HEK293T (cell line): ENCODE results near the gene RNASEH2A.

Source experiments
- FOXM1 ChIP-seq: fragments of 450-650 bp; IDR thresholded peaks from 2 replicates; pipeline ENCODE4 v1.6.1; 2017; ENCODE audit warnings: mild to moderate bottlenecking, borderline replicate concordance
- SP1 ChIP-seq: fragments of 450-650 bp; IDR thresholded peaks from 2 replicates; pipeline ENCODE4 v1.6.1; 2017

DNA sequence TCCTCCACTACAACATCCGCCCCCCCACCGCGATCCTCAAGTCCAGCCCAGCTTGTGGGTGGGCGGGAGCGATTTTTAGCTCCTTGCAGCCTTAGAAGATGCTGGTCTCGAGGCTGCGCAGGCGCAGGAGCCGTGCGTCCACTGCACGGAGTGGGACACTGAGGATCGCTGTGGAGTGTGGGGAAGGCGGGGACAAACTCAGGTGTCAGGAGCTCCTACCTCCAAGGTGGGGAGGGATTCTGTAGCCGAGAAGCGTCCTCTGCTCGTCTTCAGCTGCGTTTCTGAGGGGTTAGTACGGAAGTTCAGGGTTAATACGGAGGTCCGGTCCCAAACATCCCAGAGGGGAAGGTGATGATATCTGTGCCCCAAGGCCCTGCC, 28.2 kb downstream of the RNASEH2A start, which contains the start of gene RTBDN:
- TF ChIP-seq FOXM1 (no peak), SP1 (no peak)
